Measurements from ENCODE around the gene RPS6KA3. TPM values are rescaled to one million over a fixed set of nuclear protein-coding genes. Genes with fewer than 3 reads are reported as not detected.

The RPS6KA3 gene
- total and polyA plus RNA-seq, 2 donors: 20.9 to 41.4 TPM

GRCh38 chrX:20294957-20295356, 28.2 kb upstream of the RPS6KA3 start:
- H3K27me3 ChIP-seq (ENCODE audit: control insufficient read depth in 2 of 2, insufficient read depth in 1 of 2, low read length in 1 of 2): no peaks in the 10 kb centered on the region
- no peak for DNase-seq (ENCODE audit: low read depth in 6 of 9, low spot score in 9 of 9)
- no peaks in the 10 kb centered on the region for H3K9me3 ChIP-seq (ENCODE audit: control insufficient read depth in 2 of 2, insufficient read depth in 1 of 2, low read length in 1 of 2)
- no peak overlapping the region for H3K27ac ChIP-seq (ENCODE audit: low read depth in 1 of 2, low read length in 1 of 2)
- H3K4me3 ChIP-seq (ENCODE audit: low read length in 2 of 2): no peak overlapping the region
- no peaks in the 10 kb centered on the region for H3K36me3 ChIP-seq (ENCODE audit: control insufficient read depth in 2 of 2, insufficient read depth in 2 of 2, low read length in 1 of 2)
- no peaks in the 10 kb centered on the region for H3K4me1 ChIP-seq (ENCODE audit: control insufficient read depth in 2 of 2, insufficient read depth in 2 of 2, low read length in 2 of 2)
- 99% methylated on average over 2 of the region's 2 CpGs for WGBS

GRCh38 chrX:20294284-20294683, 27.6 kb upstream of the RPS6KA3 start:
- Histone ChIP-seq H3K27me3 (ENCODE audit: control insufficient read depth in 2 of 2, insufficient read depth in 1 of 2, low read length in 1 of 2) (no peaks in the 10 kb centered on the region), H3K27ac (ENCODE audit: low read depth in 1 of 2, low read length in 1 of 2) (no peak overlapping the region), H3K4me1 (ENCODE audit: control insufficient read depth in 2 of 2, insufficient read depth in 2 of 2, low read length in 2 of 2) (no peaks in the 10 kb centered on the region), H3K36me3 (ENCODE audit: control insufficient read depth in 2 of 2, insufficient read depth in 2 of 2, low read length in 1 of 2) (no peaks in the 10 kb centered on the region), H3K4me3 (ENCODE audit: low read length in 2 of 2) (no peak overlapping the region), H3K9me3 (ENCODE audit: control insufficient read depth in 2 of 2, insufficient read depth in 1 of 2, low read length in 1 of 2) (no peaks in the 10 kb centered on the region)
- DNase-seq (ENCODE audit: low read depth in 6 of 9, low spot score in 9 of 9): no peak

- no peaks in the 10 kb centered on the region for H3K9me3 ChIP-seq (ENCODE audit: control insufficient read depth in 2 of 2, insufficient read depth in 1 of 2, low read length in 1 of 2)
- WGBS: 94% methylated on average over 2 of the region's 2 CpGs
- no peak for DNase-seq (ENCODE audit: low read depth in 6 of 9, low spot score in 9 of 9)
- no peaks in the 10 kb centered on the region for H3K36me3 ChIP-seq (ENCODE audit: control insufficient read depth in 2 of 2, insufficient read depth in 2 of 2, low read length in 1 of 2)
- H3K27me3 ChIP-seq (ENCODE audit: control insufficient read depth in 2 of 2, insufficient read depth in 1 of 2, low read length in 1 of 2): no peaks in the 10 kb centered on the region
- no peaks in the 10 kb centered on the region for H3K4me1 ChIP-seq (ENCODE audit: control insufficient read depth in 2 of 2, insufficient read depth in 2 of 2, low read length in 2 of 2)
- no peak overlapping the region for H3K27ac ChIP-seq (ENCODE audit: low read depth in 1 of 2, low read length in 1 of 2)
- no peak overlapping the region for H3K4me3 ChIP-seq (ENCODE audit: low read length in 2 of 2)
Observed at GRCh38 chrX:20285511-20285910, 18.8 kb upstream of the RPS6KA3 start.

- DNase-seq (ENCODE audit: low read depth in 6 of 9, low spot score in 9 of 9): no peak
- no peak overlapping the region for H3K27ac ChIP-seq (ENCODE audit: low read depth in 1 of 2, low read length in 1 of 2)
- no peaks in the 10 kb centered on the region for H3K9me3 ChIP-seq (ENCODE audit: control insufficient read depth in 2 of 2, insufficient read depth in 1 of 2, low read length in 1 of 2)
- no peaks in the 10 kb centered on the region for H3K36me3 ChIP-seq (ENCODE audit: control insufficient read depth in 2 of 2, insufficient read depth in 2 of 2, low read length in 1 of 2)
- H3K4me1 ChIP-seq (ENCODE audit: control insufficient read depth in 2 of 2, insufficient read depth in 2 of 2, low read length in 2 of 2): no peaks in the 10 kb centered on the region
- 100% methylated on average over 1 of the region's 1 CpG for WGBS
- no peaks in the 10 kb centered on the region for H3K27me3 ChIP-seq (ENCODE audit: control insufficient read depth in 2 of 2, insufficient read depth in 1 of 2, low read length in 1 of 2)
- H3K4me3 ChIP-seq (ENCODE audit: low read length in 2 of 2): no peak overlapping the region
Observed at GRCh38 chrX:20284992-20285391, 18.3 kb upstream of the RPS6KA3 start.

- DNase-seq (ENCODE audit: low read depth in 6 of 9, low spot score in 9 of 9): no peak
- no peak overlapping the region for H3K4me3 ChIP-seq (ENCODE audit: low read length in 2 of 2)
- H3K9me3 ChIP-seq (ENCODE audit: control insufficient read depth in 2 of 2, insufficient read depth in 1 of 2, low read length in 1 of 2): no peaks in the 10 kb centered on the region
- H3K4me1 ChIP-seq (ENCODE audit: control insufficient read depth in 2 of 2, insufficient read depth in 2 of 2, low read length in 2 of 2): no peaks in the 10 kb centered on the region
- H3K36me3 ChIP-seq (ENCODE audit: control insufficient read depth in 2 of 2, insufficient read depth in 2 of 2, low read length in 1 of 2): no peaks in the 10 kb centered on the region
- no peak overlapping the region for H3K27ac ChIP-seq (ENCODE audit: low read depth in 1 of 2, low read length in 1 of 2)
- 95% methylated on average over 1 of the region's 1 CpG for WGBS
- no peaks in the 10 kb centered on the region for H3K27me3 ChIP-seq (ENCODE audit: control insufficient read depth in 2 of 2, insufficient read depth in 1 of 2, low read length in 1 of 2)
Observed at GRCh38 chrX:20284444-20284843, 17.7 kb upstream of the RPS6KA3 start.

GRCh38 chrX:20280938-20281337, 14.2 kb upstream of the RPS6KA3 start:
- H3K36me3 ChIP-seq (ENCODE audit: control insufficient read depth in 2 of 2, insufficient read depth in 2 of 2, low read length in 1 of 2): no peaks in the 10 kb centered on the region
- DNase-seq (ENCODE audit: low read depth in 6 of 9, low spot score in 9 of 9): no peak
- no peak overlapping the region for H3K27ac ChIP-seq (ENCODE audit: low read depth in 1 of 2, low read length in 1 of 2)
- H3K4me1 ChIP-seq (ENCODE audit: control insufficient read depth in 2 of 2, insufficient read depth in 2 of 2, low read length in 2 of 2): no peaks in the 10 kb centered on the region
- 91% methylated on average over 4 of the region's 4 CpGs for WGBS
- H3K4me3 ChIP-seq (ENCODE audit: low read length in 2 of 2): no peak overlapping the region
- no peaks in the 10 kb centered on the region for H3K27me3 ChIP-seq (ENCODE audit: control insufficient read depth in 2 of 2, insufficient read depth in 1 of 2, low read length in 1 of 2)
- H3K9me3 ChIP-seq (ENCODE audit: control insufficient read depth in 2 of 2, insufficient read depth in 1 of 2, low read length in 1 of 2): no peaks in the 10 kb centered on the region

- Histone ChIP-seq H3K36me3 (ENCODE audit: control insufficient read depth in 2 of 2, insufficient read depth in 2 of 2, low read length in 1 of 2) (no peaks in the 10 kb centered on the region), H3K4me3 (ENCODE audit: low read length in 2 of 2) (no peak overlapping the region), H3K27me3 (ENCODE audit: control insufficient read depth in 2 of 2, insufficient read depth in 1 of 2, low read length in 1 of 2) (no peaks in the 10 kb centered on the region), H3K27ac (ENCODE audit: low read depth in 1 of 2, low read length in 1 of 2) (no peak overlapping the region), H3K4me1 (ENCODE audit: control insufficient read depth in 2 of 2, insufficient read depth in 2 of 2, low read length in 2 of 2) (no peaks in the 10 kb centered on the region), H3K9me3 (ENCODE audit: control insufficient read depth in 2 of 2, insufficient read depth in 1 of 2, low read length in 1 of 2) (no peaks in the 10 kb centered on the region)
- WGBS: 91% methylated on average over 1 of the region's 1 CpG
- no peak for DNase-seq (ENCODE audit: low read depth in 6 of 9, low spot score in 9 of 9)
Observed at GRCh38 chrX:20274121-20274520, 7.4 kb upstream of the RPS6KA3 start.

GRCh38 chrX:20271730-20272129, 5.0 kb upstream of the RPS6KA3 start:
- no peak overlapping the region for H3K27ac ChIP-seq (ENCODE audit: low read depth in 1 of 2, low read length in 1 of 2)
- no peaks in the 10 kb centered on the region for H3K9me3 ChIP-seq (ENCODE audit: control insufficient read depth in 2 of 2, insufficient read depth in 1 of 2, low read length in 1 of 2)
- 94% methylated on average over 1 of the region's 1 CpG for WGBS
- no peak overlapping the region for H3K4me3 ChIP-seq (ENCODE audit: low read length in 2 of 2)
- no peaks in the 10 kb centered on the region for H3K36me3 ChIP-seq (ENCODE audit: control insufficient read depth in 2 of 2, insufficient read depth in 2 of 2, low read length in 1 of 2)
- DNase-seq (ENCODE audit: low read depth in 6 of 9, low spot score in 9 of 9): no peak
- H3K27me3 ChIP-seq (ENCODE audit: control insufficient read depth in 2 of 2, insufficient read depth in 1 of 2, low read length in 1 of 2): peaks cover 0 to 17% of the 10 kb centered on the region in 2 donors
- peaks cover 0 to 11% of the 10 kb centered on the region in 2 donors for H3K4me1 ChIP-seq (ENCODE audit: control insufficient read depth in 2 of 2, insufficient read depth in 2 of 2, low read length in 2 of 2)

- Histone ChIP-seq H3K27ac (ENCODE audit: low read depth in 1 of 2, low read length in 1 of 2) (no peak overlapping the region), H3K36me3 (ENCODE audit: control insufficient read depth in 2 of 2, insufficient read depth in 2 of 2, low read length in 1 of 2) (no peaks in the 10 kb centered on the region), H3K4me3 (ENCODE audit: low read length in 2 of 2) (no peak overlapping the region), H3K4me1 (ENCODE audit: control insufficient read depth in 2 of 2, insufficient read depth in 2 of 2, low read length in 2 of 2) (peaks cover 0 to 11% of the 10 kb centered on the region in 2 donors), H3K9me3 (ENCODE audit: control insufficient read depth in 2 of 2, insufficient read depth in 1 of 2, low read length in 1 of 2) (peaks cover 0 to under 1% of the 10 kb centered on the region in 2 donors), H3K27me3 (ENCODE audit: control insufficient read depth in 2 of 2, insufficient read depth in 1 of 2, low read length in 1 of 2) (peaks cover 0 to 18% of the 10 kb centered on the region in 2 donors)
- no peak for DNase-seq (ENCODE audit: low read depth in 6 of 9, low spot score in 9 of 9)
- WGBS: 96% methylated on average over 1 of the region's 1 CpG
Observed at GRCh38 chrX:20271186-20271585, 4.5 kb upstream of the RPS6KA3 start.

GRCh38 chrX:20270562-20270890, 3.8 kb upstream of the RPS6KA3 start:
- Histone ChIP-seq H3K4me1 (ENCODE audit: control insufficient read depth in 2 of 2, insufficient read depth in 2 of 2, low read length in 2 of 2) (peaks cover 0 to 11% of the 10 kb centered on the region in 2 donors), H3K27ac (ENCODE audit: low read depth in 1 of 2, low read length in 1 of 2) (no peak overlapping the region), H3K36me3 (ENCODE audit: control insufficient read depth in 2 of 2, insufficient read depth in 2 of 2, low read length in 1 of 2) (no peaks in the 10 kb centered on the region), H3K27me3 (ENCODE audit: control insufficient read depth in 2 of 2, insufficient read depth in 1 of 2, low read length in 1 of 2) (peaks cover 0 to 20% of the 10 kb centered on the region in 2 donors), H3K9me3 (ENCODE audit: control insufficient read depth in 2 of 2, insufficient read depth in 1 of 2, low read length in 1 of 2) (peaks cover 0 to 3% of the 10 kb centered on the region in 2 donors), H3K4me3 (ENCODE audit: low read length in 2 of 2) (no peak overlapping the region)
- WGBS: 100% methylated on average over 1 of the region's 1 CpG
- no peak for DNase-seq (ENCODE audit: low read depth in 6 of 9, low spot score in 9 of 9)

Data from thymus (tissue), 11 donors.